DMS114 treated with DMSO at 0.1 percent for 48 hours (cell line): ENCODE measurements around the gene GSTA5.
"Not testable (repeated sequence)": the region's sequence is repeated elsewhere in the genome, so short reads cannot be mapped to it uniquely, and the experiment has no call there.

Source experiments
- DNase-seq: peaks from one replicate; lab custom pipeline; 2025; ENCODE audit not compliant: unreplicated experiment; lab: John Stamatoyannopoulos, UW

Gene GSTA5

DNA sequence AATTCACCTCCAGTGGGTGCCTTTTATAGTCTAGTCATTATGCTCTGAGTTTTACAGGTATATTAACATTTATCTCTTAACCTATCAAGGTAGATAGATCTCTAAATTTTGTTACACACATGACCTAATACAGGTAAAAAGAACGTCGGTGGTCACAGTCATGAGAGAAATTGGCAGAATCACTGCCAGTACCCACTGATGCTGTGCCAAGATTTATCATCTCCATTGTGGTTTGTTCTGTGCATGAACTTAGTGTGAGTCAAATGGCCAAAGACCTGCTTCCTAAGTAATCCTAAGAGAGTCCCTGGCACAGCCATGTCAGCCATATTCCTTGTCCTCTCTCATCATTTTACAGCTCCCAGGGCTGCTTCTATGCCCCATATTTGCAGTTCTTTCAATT is 46.2 kb downstream of the GSTA5 start:
- DNase-seq = not testable (repeated sequence)

DNA sequence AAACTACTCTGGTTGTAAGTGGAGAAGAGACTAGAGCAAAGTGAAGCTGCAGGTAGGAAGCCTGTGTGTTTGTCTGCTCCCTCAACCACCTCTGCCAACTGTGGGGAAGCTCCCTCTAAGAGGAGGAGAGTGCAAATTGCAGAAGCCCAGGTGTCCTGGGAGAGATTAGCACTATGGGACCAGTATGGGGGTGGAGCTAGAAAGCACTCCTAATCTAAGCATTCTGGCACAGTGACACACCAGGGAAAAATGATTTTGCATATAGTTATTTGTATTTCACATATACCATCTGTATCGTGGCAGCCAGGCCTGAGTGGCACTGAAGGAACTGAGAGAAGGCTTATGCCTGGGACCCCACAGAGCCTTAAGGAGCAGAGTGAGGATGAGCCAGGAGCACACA is 49.8 kb downstream of the GSTA5 start:
- no peak for DNase-seq

DNA sequence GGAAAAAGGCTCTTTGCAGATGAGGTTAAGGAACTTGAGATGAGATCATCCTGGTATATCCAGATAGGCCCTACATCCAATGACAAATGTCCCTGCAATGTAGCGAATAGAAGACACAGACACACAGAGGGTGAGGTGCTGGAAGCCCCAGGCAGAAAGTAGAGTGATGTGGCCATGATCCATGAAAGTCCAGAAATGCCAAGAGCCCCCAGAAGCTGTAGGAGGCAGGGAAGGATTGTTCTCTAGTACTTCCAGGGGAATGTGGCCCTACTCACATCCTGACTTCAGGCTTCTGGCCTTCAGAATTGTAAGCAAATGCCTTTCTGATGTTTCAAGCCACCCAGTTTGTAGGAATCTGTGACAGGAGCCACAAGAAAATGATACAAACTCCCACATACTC is 51.0 kb downstream of the GSTA5 start:
- DNase-seq = not testable (repeated sequence)

DNA sequence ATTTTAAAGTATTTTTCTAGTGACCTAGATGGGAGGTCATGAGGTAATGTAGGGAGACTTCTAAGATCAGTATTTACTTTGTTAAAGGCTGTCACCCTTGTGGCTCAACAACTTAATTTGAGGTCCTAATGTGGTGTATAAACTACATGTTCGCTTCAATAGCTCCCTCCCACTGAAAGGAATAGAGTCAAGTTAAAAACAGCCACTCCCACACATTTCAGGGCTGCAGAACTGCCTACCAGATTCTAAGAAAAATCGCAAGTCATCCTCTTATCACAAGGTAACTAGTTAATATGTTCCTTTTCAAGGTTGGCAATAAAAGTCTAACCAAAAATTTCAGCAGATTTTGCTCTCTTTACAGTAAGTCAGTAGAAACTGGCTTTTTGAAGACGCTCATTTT is 52.1 kb downstream of the GSTA5 start:
- no peak for DNase-seq

DNA sequence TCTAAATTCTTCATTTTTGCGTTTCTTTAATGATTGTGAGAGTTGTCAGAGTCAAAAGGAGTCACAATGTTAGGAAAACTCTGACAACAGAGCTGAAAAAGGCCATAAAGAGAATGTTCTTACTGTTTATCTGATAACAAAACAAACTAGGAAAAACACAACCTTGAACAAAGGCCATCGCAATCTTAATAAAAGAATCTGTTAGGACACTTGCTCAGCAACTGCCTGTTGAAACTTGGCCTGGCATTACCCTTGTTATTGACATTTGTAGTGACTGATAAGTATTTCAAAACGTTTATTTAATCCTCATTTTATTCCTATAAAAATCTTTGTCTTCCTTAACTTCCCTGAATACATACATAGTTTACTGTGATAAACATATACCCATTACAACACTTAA is 52.7 kb downstream of the GSTA5 start:
- no peak for DNase-seq

DNA sequence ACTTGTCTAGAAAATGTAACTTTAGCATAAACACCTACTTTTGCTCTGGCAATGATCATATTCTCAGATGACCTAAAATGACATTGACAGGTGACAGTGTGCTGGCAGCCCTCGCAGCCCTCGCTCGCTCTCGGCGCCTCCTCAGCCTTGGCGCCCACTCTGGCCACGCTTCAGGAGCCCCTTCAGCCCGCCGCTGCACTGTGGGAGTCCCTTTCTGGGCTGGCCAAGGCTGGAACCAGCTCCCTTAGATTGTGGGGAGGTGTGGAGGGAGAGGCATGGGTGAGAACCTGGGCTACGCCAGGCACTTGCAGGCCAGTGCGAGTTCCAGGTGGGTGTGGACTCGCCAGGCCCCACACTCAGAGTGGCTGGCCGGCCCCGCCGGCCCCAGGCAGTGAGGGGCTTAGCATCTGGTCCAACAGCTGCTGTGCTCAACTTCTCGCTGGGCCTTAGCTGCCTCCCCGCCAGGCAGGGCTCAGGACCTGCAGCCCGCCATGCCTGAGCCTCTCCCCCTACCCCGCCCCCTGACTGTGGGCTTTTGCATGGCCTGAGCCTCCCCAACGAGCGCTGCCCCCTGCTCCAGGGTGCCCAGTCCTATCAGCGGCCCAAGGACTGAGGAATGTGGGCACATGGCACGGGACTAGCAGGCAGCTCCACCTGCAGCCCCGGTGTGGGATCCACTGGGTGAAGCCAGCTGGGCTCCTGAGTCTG is 54.2 kb downstream of the GSTA5 start:
- DNase-seq = no peak

DNA sequence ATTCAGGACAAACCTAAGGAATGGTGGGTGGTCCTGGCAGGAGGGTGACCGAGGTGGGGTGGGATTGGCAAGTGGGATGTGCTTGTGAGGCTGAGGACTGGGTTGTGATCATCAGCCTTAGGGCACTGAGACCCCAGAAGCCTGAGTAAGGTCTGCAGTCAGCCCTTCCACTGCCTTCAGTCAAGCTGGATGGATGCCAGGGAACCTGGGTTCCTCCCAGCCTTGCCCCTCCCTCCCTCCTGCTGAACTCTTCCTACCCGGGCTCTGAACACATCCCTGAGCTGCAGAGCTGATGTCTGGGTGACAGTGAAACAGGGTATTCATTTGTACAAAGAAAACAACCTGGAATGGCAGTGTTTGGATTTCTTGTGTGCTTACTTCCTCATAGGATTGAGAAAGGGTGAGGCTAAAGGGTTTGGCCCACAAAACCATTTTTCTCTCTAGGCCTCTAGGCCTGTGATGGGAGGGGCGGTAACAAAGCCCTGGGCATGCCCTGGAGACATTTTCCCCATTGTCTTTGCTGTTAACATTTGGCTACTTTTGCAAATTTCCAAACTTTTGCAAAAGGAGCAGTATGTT is 57.8 kb downstream of the GSTA5 start:
- not testable (repeated sequence) for DNase-seq

DNA sequence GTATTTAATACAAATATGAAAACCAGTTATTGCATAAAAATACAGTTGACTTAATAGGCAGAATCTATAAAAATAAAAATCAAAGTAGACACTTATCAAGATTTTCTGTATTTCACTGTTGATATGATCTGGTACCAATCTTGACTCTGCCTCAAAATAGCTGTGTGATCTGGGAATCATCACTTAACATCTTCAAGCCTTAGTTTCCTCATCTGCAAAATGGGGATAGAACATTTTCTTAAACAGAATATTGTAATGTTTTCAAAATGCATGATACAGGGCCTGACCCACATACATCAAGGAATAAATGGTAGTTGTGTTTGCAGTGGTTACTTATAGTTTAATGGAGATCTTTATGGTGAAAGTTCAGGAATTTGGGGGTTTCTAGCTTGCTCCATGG is 58.4 kb downstream of the GSTA5 start:
- DNase-seq = not testable (repeated sequence)
